Measurements from ENCODE around the gene IRF4. TPM values are rescaled to one million over a fixed set of nuclear protein-coding genes. Genes with fewer than 3 reads are reported as not detected.

The IRF4 gene
- total and polyA plus RNA-seq, 11 donors: 0.08 to 4.4 (median 0.30) TPM; not detected in 1

DNA sequence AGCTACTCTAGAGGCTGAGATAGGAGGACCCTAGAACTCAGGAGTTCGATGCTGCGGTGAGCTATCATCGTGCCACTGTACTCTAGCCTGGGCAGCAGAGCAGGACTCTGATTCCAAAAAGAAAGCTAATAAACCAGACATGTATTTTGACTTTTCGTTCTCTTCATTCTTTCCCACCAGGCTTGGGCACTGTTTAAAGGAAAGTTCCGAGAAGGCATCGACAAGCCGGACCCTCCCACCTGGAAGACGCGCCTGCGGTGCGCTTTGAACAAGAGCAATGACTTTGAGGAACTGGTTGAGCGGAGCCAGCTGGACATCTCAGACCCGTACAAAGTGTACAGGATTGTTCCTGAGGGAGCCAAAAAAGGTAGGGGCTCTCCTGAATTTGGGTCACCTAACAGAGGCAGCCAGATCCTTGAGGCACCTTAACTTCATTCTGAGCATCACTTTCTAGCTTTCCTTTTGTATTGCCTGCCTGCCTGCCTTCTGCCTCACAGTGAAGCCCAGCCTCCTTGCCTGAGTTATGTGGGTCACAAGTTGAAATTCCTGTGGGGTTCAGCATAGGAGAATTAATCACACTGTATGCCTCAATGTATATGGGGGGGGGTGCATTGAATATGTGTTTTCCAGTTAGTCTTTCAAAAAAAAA, 3.2 kb downstream of the IRF4 start:
- H3K9me3 ChIP-seq: no peaks in the 10 kb centered on the region
- no peaks in the 10 kb centered on the region for H3K36me3 ChIP-seq
- no peak overlapping the region for H3K4me3 ChIP-seq
- intact Hi-C loops (cut with DNase I): no loop called here
- no peak for ATAC-seq
- TF ChIP-seq, protein P1, sequence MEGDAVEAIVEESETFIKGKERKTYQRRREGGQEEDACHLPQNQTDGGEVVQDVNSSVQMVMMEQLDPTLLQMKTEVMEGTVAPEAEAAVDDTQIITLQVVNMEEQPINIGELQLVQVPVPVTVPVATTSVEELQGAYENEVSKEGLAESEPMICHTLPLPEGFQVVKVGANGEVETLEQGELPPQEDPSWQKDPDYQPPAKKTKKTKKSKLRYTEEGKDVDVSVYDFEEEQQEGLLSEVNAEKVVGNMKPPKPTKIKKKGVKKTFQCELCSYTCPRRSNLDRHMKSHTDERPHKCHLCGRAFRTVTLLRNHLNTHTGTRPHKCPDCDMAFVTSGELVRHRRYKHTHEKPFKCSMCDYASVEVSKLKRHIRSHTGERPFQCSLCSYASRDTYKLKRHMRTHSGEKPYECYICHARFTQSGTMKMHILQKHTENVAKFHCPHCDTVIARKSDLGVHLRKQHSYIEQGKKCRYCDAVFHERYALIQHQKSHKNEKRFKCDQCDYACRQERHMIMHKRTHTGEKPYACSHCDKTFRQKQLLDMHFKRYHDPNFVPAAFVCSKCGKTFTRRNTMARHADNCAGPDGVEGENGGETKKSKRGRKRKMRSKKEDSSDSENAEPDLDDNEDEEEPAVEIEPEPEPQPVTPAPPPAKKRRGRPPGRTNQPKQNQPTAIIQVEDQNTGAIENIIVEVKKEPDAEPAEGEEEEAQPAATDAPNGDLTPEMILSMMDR (IDR thresholded peaks at IDR 0.05): no peak
- no peak for TF ChIP-seq POLR2A (IDR thresholded peaks at IDR 0.05)
- H3K4me1 ChIP-seq: peaks cover 3 to 33% (median 19%) of the 10 kb centered on the region in 12 donors
- H3K27me3 ChIP-seq: peaks cover 29 to 74% (median 69%) of the 10 kb centered on the region in 9 donors
- no peak for DNase-seq
- 90 to 94% (median 91%) methylated on average over 13 of the region's 13 CpGs for WGBS, 4 donors
- no peak overlapping the region for H3K27ac ChIP-seq

DNA sequence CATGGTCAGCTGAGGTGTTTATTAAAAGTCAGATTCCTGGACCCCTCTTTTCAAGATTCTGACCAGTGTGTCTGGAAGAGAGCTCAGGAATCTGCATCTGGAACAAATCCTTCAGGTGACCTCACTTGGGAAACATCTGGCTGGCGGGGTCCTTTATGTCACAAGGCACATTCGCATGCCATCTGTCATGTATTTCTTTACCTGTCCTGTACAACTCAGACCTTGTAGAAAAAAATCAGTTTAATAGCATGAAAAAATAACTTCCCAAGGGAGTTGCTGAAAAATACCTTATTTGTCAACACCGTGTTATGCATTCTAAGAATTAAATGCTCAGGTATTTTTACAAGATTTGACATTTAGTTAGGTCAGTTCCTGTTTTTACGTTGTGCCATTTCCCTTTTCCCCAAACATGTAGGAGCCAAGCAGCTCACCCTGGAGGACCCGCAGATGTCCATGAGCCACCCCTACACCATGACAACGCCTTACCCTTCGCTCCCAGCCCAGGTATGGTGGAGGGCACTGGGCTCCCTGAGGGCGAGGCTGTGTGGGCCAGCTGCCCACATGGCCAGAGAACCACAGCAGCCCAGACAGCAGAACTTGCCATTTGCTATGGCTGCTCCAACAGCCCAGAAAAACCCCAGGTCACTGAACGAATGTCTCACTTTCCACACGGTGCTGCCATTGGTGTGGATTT, 4.0 kb downstream of the IRF4 start:
- 72 to 76% (median 74%) methylated on average over 10 of the region's 10 CpGs for WGBS, 4 donors
- no peak overlapping the region for H3K4me3 ChIP-seq
- H3K9me3 ChIP-seq: no peaks in the 10 kb centered on the region
- no peak overlapping the region for H3K27ac ChIP-seq
- DNase-seq: no peak
- no peak for ATAC-seq
- no peaks in the 10 kb centered on the region for H3K36me3 ChIP-seq
- no peak for TF ChIP-seq POLR2A (IDR thresholded peaks at IDR 0.05)
- TF ChIP-seq, protein P1 (IDR thresholded peaks at IDR 0.05): no peak
- intact Hi-C loops (cut with DNase I): no loop called here
- peaks cover 29 to 66% (median 61%) of the 10 kb centered on the region in 9 donors for H3K27me3 ChIP-seq
- H3K4me1 ChIP-seq: peaks cover 3 to 32% (median 19%) of the 10 kb centered on the region in 12 donors

DNA sequence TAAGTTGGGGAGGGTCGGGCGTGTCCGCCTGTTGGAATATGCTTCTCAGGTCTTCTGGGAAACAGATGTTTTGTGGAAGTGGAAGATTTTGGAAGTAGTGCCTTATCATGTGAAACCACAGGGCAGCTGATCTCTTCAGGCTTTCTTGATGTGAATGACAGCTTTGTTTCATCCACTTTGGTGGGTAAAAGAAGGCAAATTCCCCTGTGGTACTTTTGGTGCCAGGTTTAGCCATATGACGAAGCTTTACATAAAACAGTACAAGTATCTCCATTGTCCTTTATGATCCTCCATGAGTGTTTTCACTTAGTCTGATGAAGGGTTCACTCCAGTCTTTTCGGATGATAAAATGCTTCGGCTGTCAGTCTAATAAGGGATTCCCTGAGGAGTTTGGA, 4.6 kb downstream of the IRF4 start:
- Histone ChIP-seq H3K36me3 (no peaks in the 10 kb centered on the region), H3K27me3 (peaks cover 28 to 61% (median 55%) of the 10 kb centered on the region in 9 donors), H3K4me1 (peaks cover 3 to 27% (median 16%) of the 10 kb centered on the region in 12 donors), H3K27ac (no peak overlapping the region), H3K4me3 (no peak overlapping the region), H3K9me3 (no peaks in the 10 kb centered on the region)
- no peak for DNase-seq
- intact Hi-C loops (cut with DNase I): no loop called here
- WGBS, 4 donors: 70 to 83% (median 79%) methylated on average over 6 of the region's 6 CpGs
- TF ChIP-seq POLR2A (IDR thresholded peaks at IDR 0.05): no peak
- TF ChIP-seq, protein P1 (IDR thresholded peaks at IDR 0.05): no peak
- ATAC-seq: no peak

DNA sequence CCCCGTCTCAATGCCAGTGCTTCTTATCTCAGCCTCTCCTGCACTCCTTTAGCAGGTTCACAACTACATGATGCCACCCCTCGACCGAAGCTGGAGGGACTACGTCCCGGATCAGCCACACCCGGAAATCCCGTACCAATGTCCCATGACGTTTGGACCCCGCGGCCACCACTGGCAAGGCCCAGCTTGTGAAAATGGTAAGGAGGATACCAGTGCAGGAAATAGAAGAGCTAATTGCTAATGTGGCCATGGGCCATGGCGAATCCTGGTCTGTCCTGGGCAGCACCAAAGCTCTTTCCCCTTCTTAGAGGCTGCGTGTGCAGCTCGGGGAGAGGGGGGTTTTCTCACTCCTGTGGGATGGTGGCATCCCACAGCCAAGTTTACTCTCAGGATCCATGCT, 5.5 kb downstream of the IRF4 start:
- Histone ChIP-seq H3K9me3 (no peaks in the 10 kb centered on the region), H3K27me3 (peaks cover 19 to 59% (median 46%) of the 10 kb centered on the region in 9 donors), H3K36me3 (no peaks in the 10 kb centered on the region), H3K27ac (no peak overlapping the region), H3K4me1 (peaks cover 0 to 20% (median 11%) of the 10 kb centered on the region in 12 donors), H3K4me3 (no peak overlapping the region)
- TF ChIP-seq POLR2A (IDR thresholded peaks at IDR 0.05): no peak
- TF ChIP-seq, protein P1 (IDR thresholded peaks at IDR 0.05): no peak
- ATAC-seq (no peak), DNase-seq (no peak)
- intact Hi-C loops (cut with DNase I): no loop called here
- 81 to 87% (median 83%) methylated on average over 11 to 13 of the region's 13 CpGs for WGBS, 4 donors
